Keratinocyte (primary cell): Measurements from ENCODE around the gene SH3BP5. TPM values are rescaled to one million over a fixed set of nuclear protein-coding genes. Genes with fewer than 3 reads are reported as not detected.

Experiments
- DNase-seq: peaks from one replicate; pipeline ENCODE4 v3.0.0-alpha.2; 2011; ENCODE audit warnings: low read depth, missing footprints, low spot score
- FAIRE-seq: peaks from 2 replicates; lab custom pipeline; 2011; peaks lifted over from hg19 to GRCh38; lab: Jason Lieb, UNC
- H2AFZ ChIP-seq: 2 replicates; pipeline ENCODE4 v1.6.0; 2012; ENCODE audit warnings: low read length, control low read depth, inconsistent platforms; ENCODE audit not compliant: control insufficient read depth
- H3K27ac ChIP-seq: 2 replicates; pipeline ENCODE4 v1.5.1; 2011; ENCODE audit warnings: low read length; ENCODE audit not compliant: control insufficient read depth, insufficient read depth
- H3K27me3 ChIP-seq: 3 replicates; pipeline ENCODE4 v1.6.0; 2011; ENCODE audit warnings: low read length; ENCODE audit not compliant: control insufficient read depth, insufficient read depth; ENCODE audit errors: extremely low read depth
- H3K36me3 ChIP-seq, 2 experiments: 2 replicates in 1 of 2; 3 replicates in 1 of 2; pipeline ENCODE4 v1.5.1; 2011; ENCODE audit warnings: low read length in 2 of 2, mild to moderate bottlenecking in 1 of 2; ENCODE audit not compliant: control insufficient read depth in 2 of 2, insufficient read depth in 2 of 2; ENCODE audit errors: extremely low read depth in 1 of 2
- H3K4me1 ChIP-seq: 3 replicates; pipeline ENCODE4 v1.5.1; 2011; ENCODE audit warnings: low read length; ENCODE audit not compliant: control insufficient read depth, insufficient read depth; ENCODE audit errors: extremely low read depth
- H3K4me2 ChIP-seq: 3 replicates; pipeline ENCODE4 v1.6.0; 2011; ENCODE audit warnings: low read depth, low read length; ENCODE audit not compliant: control insufficient read depth, insufficient read depth; ENCODE audit errors: extremely low read depth
- H3K4me3 ChIP-seq, 3 experiments: fragments of 200-600 bp in 1 of 3; sonication (generic) in 1 of 3; 2 replicates in 2 of 3; 3 replicates in 1 of 3; pipeline ENCODE4 v1.5.1; 2011 to 2016; ENCODE audit warnings: low read length in 3 of 3, mild to moderate bottlenecking in 3 of 3, control low read depth in 2 of 3, inconsistent platforms in 1 of 3, low read depth in 1 of 3, mixed read lengths in 1 of 3, mixed run types in 1 of 3, moderate library complexity in 1 of 3; ENCODE audit not compliant: control insufficient read depth in 2 of 3, insufficient read depth in 2 of 3; ENCODE audit errors: extremely low read depth in 1 of 3
- H3K79me2 ChIP-seq: 2 replicates; pipeline ENCODE4 v1.6.0; 2012; ENCODE audit warnings: low read length; ENCODE audit not compliant: control insufficient read depth, insufficient read depth
- H3K9ac ChIP-seq: 3 replicates; pipeline ENCODE4 v1.6.0; 2011; ENCODE audit warnings: low read length; ENCODE audit not compliant: control insufficient read depth, insufficient read depth; ENCODE audit errors: extremely low read depth
- H3K9me1 ChIP-seq: 3 replicates; pipeline ENCODE4 v1.6.0; 2011; ENCODE audit warnings: low read length; ENCODE audit not compliant: control insufficient read depth, insufficient read depth; ENCODE audit errors: extremely low read depth
- H3K9me3 ChIP-seq: 2 replicates; pipeline ENCODE4 v1.5.1; 2012; ENCODE audit warnings: low read depth, low read length; ENCODE audit not compliant: control insufficient read depth
- H4K20me1 ChIP-seq: 3 replicates; pipeline ENCODE4 v1.6.0; 2011; ENCODE audit warnings: low read length; ENCODE audit not compliant: control insufficient read depth, insufficient read depth; ENCODE audit errors: extremely low read depth
- EZH2 ChIP-seq: IDR thresholded peaks from one replicate; pipeline ENCODE4 v1.6.1; 2012; ENCODE audit warnings: inconsistent platforms, mild to moderate bottlenecking, low read length, moderate library complexity
- dilution Hi-C: fragments of 300-500 bp; cut with MboI; formaldehyde crosslinking; loops from one replicate; pipeline ENCODE4 v1.7.0; 2020; ENCODE audit warnings: low sequenced_read_pairs; ENCODE audit not compliant: extremely low pct_ligation_motif_present
- polyA plus RNA-seq, 5 experiments: library from polyadenylated mRNA; depleted of rRNA in 3 of 5; stranded (reverse) in 3 of 5; stranded (forward) in 1 of 5; unstranded in 1 of 5; fragments of >200 nt; gene quantifications; 1 replicate in 1 of 5; 2 replicates in 3 of 5; 3 replicates in 1 of 5; pipeline versions ENCODE4 v1.2.1 to v1.2.3, GENCODE V29; 2011 to 2012; ENCODE audit warnings: missing spikeins in 2 of 5, low read depth in 1 of 5, low replicate concordance in 1 of 5
- TF ChIP-seq, protein P1 (sequence below), 3 experiments: IDR thresholded peaks in 1 of 3; conservative IDR thresholded peaks in 1 of 3; optimal IDR thresholded peaks in 1 of 3; 2 replicates in 2 of 3; 3 replicates in 1 of 3; pipeline versions ENCODE3 to v1.5.1; 2011; ENCODE audit warnings: low read length in 3 of 3, mild to moderate bottlenecking in 3 of 3, moderate library complexity in 2 of 3, control low read depth in 1 of 3, inconsistent platforms in 1 of 3; ENCODE audit not compliant: insufficient read depth in 2 of 3; ENCODE audit errors: extremely low read depth in 1 of 3

The SH3BP5 gene
- polyA plus RNA-seq, 1 donor (not counting 4 experiments of a cell fraction or from before 2014, with no cell fraction given) = 13.4 TPM

- DNase-seq (no peak), FAIRE-seq (no peak)
- dilution Hi-C loops = no loop called here
Observed at GRCh38 chr3:15319575-15319974, 12.8 kb downstream of the SH3BP5 start.

DNA sequence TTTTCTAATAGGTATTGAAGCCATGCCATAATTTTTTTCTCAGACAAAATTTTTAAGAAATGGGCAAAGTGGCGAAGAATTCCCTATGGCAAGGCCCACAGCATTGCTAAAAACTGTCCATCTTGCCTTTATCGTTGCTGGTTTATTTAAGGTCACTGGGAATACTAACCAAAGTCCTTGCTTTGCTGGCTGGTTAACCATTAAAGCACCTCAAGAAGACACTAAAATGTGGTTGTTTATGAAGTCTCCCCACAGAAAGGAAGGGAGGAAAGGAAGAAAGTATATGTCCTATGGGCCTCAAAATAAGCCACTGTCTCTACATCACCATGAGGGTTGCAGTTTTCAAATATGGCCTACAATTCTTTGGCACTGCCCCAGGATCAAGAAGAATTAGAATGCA is 13.2 kb downstream of the SH3BP5 start:
- no peaks in the 10 kb centered on the region for H3K9me3 ChIP-seq
- H3K4me3 ChIP-seq = no peak overlapping the region
- no peaks in the 10 kb centered on the region for H3K79me2 ChIP-seq
- H3K36me3 ChIP-seq = no peaks in the 10 kb centered on the region
- H3K9ac ChIP-seq = no peak overlapping the region
- no peaks in the 10 kb centered on the region for H3K27me3 ChIP-seq
- H3K9me1 ChIP-seq = no peaks in the 10 kb centered on the region
- DNase-seq (no peak), FAIRE-seq (no peak)
- no peak overlapping the region for H2AFZ ChIP-seq
- no peak for TF ChIP-seq EZH2
- TF ChIP-seq, protein P1, sequence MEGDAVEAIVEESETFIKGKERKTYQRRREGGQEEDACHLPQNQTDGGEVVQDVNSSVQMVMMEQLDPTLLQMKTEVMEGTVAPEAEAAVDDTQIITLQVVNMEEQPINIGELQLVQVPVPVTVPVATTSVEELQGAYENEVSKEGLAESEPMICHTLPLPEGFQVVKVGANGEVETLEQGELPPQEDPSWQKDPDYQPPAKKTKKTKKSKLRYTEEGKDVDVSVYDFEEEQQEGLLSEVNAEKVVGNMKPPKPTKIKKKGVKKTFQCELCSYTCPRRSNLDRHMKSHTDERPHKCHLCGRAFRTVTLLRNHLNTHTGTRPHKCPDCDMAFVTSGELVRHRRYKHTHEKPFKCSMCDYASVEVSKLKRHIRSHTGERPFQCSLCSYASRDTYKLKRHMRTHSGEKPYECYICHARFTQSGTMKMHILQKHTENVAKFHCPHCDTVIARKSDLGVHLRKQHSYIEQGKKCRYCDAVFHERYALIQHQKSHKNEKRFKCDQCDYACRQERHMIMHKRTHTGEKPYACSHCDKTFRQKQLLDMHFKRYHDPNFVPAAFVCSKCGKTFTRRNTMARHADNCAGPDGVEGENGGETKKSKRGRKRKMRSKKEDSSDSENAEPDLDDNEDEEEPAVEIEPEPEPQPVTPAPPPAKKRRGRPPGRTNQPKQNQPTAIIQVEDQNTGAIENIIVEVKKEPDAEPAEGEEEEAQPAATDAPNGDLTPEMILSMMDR (optimal IDR thresholded peaks at IDR 0.05 in 1 of 3, IDR thresholded peaks at IDR 0.05 in 1 of 3, conservative IDR thresholded peaks at IDR 0.05 in 1 of 3; ENCODE audit: extremely low read depth in 1 of 3, insufficient read depth in 2 of 3, low read length in 3 of 3) = no peak
- no peaks in the 10 kb centered on the region for H4K20me1 ChIP-seq
- no peak overlapping the region for H3K4me2 ChIP-seq
- peaks cover 23% of the 10 kb centered on the region for H3K4me1 ChIP-seq
- dilution Hi-C loops = no loop called here
- no peak overlapping the region for H3K27ac ChIP-seq

More at GRCh38 chr3:15319575-15319974, 12.8 kb downstream of the SH3BP5 start:
- no peak overlapping the region for H3K4me3 ChIP-seq
- no peak overlapping the region for H3K9ac ChIP-seq
- no peak overlapping the region for H2AFZ ChIP-seq
- no peak overlapping the region for H3K27ac ChIP-seq
- no peaks in the 10 kb centered on the region for H3K9me3 ChIP-seq
- H3K4me1 ChIP-seq = peaks cover 23% of the 10 kb centered on the region
- TF ChIP-seq, protein P1 (optimal IDR thresholded peaks at IDR 0.05 in 1 of 3, IDR thresholded peaks at IDR 0.05 in 1 of 3, conservative IDR thresholded peaks at IDR 0.05 in 1 of 3; ENCODE audit: extremely low read depth in 1 of 3, insufficient read depth in 2 of 3, low read length in 3 of 3) = no peak
- H3K79me2 ChIP-seq = no peaks in the 10 kb centered on the region
- no peaks in the 10 kb centered on the region for H3K9me1 ChIP-seq
- H3K27me3 ChIP-seq = no peaks in the 10 kb centered on the region
- H3K36me3 ChIP-seq = no peaks in the 10 kb centered on the region
- H3K4me2 ChIP-seq = no peak overlapping the region
- no peaks in the 10 kb centered on the region for H4K20me1 ChIP-seq
